ENCODE data around the gene ADIPOR2.

ADIPOR2 gene

DNA sequence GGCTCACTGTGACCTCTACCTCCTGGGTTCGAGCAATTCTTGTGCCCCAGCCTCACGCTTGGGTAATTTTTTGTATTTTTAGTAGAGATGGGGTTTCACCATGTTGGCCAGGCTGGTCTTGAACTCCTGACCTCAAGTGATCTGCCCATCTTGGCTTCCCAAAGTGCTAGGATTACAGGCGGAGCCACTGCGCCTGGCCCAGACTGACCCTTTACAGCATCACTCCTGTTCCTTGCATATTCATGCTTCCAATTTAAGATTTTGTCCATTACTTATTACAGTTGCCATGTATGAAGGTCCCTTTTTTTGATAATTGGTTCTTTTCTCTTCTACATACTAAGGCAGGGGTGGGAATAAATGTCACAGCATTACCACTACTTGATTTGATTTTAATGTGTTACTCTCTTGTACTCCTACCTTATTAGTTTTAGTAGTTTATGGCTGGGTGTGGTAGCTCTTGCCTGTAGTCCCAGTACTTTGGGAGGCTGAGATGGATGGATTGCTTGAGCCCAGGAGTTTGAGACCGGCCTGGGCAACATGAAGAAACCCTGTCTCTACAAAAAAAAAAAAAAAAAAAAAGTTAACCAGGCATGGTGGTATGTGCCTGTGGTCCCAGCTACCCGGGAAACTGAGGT, 46.9 kb downstream of the ADIPOR2 start:
- no peak for TF ChIP-seq POLR2AphosphoS5 (IDR thresholded peaks at IDR 0.05; ENCODE audit: low read depth, low read length)
- TF ChIP-seq TAF1 (IDR thresholded peaks at IDR 0.05; ENCODE audit: borderline replicate concordance, insufficient read depth, low read length): no peak
- no peak for TF ChIP-seq FOXP2 (optimal IDR thresholded peaks at IDR 0.05; ENCODE audit: borderline replicate concordance, extremely low read depth, extremely low read length, insufficient read depth)
- TF ChIP-seq, protein P1, sequence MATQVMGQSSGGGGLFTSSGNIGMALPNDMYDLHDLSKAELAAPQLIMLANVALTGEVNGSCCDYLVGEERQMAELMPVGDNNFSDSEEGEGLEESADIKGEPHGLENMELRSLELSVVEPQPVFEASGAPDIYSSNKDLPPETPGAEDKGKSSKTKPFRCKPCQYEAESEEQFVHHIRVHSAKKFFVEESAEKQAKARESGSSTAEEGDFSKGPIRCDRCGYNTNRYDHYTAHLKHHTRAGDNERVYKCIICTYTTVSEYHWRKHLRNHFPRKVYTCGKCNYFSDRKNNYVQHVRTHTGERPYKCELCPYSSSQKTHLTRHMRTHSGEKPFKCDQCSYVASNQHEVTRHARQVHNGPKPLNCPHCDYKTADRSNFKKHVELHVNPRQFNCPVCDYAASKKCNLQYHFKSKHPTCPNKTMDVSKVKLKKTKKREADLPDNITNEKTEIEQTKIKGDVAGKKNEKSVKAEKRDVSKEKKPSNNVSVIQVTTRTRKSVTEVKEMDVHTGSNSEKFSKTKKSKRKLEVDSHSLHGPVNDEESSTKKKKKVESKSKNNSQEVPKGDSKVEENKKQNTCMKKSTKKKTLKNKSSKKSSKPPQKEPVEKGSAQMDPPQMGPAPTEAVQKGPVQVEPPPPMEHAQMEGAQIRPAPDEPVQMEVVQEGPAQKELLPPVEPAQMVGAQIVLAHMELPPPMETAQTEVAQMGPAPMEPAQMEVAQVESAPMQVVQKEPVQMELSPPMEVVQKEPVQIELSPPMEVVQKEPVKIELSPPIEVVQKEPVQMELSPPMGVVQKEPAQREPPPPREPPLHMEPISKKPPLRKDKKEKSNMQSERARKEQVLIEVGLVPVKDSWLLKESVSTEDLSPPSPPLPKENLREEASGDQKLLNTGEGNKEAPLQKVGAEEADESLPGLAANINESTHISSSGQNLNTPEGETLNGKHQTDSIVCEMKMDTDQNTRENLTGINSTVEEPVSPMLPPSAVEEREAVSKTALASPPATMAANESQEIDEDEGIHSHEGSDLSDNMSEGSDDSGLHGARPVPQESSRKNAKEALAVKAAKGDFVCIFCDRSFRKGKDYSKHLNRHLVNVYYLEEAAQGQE (IDR thresholded peaks at IDR 0.05; ENCODE audit: insufficient read depth in 1 of 2, low read depth in 2 of 2, low read length in 2 of 2): no peak
- no peak for TF ChIP-seq SIN3A (IDR thresholded peaks at IDR 0.05; ENCODE audit: borderline replicate concordance, insufficient read depth, low read length)

DNA sequence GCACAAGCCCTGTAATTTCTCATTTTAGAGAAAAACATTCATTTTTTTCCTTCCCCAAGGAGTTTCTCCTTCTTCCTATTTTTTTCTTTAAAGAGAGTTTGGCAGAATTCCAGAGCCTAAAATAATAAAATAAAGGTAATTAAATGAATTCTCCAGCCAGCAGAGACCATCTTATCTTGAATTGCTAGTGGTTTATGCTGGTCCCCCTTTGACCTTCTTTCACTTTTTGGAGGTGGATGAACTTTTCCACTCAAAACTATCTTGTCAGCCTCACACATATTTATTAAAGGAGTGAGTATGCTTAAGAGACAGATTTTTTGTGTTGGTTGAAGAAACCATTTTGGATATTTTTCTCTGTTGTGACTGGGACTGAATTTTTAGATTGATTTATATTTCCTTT, 47.6 kb downstream of the ADIPOR2 start:
- TF ChIP-seq SIN3A (IDR thresholded peaks at IDR 0.05; ENCODE audit: borderline replicate concordance, insufficient read depth, low read length): no peak
- no peak for TF ChIP-seq TAF1 (IDR thresholded peaks at IDR 0.05; ENCODE audit: borderline replicate concordance, insufficient read depth, low read length)
- no peak for TF ChIP-seq POLR2AphosphoS5 (IDR thresholded peaks at IDR 0.05; ENCODE audit: low read depth, low read length)
- TF ChIP-seq, protein P1 (IDR thresholded peaks at IDR 0.05; ENCODE audit: insufficient read depth in 1 of 2, low read depth in 2 of 2, low read length in 2 of 2): no peak
- no peak for TF ChIP-seq FOXP2 (optimal IDR thresholded peaks at IDR 0.05; ENCODE audit: borderline replicate concordance, extremely low read depth, extremely low read length, insufficient read depth)

DNA sequence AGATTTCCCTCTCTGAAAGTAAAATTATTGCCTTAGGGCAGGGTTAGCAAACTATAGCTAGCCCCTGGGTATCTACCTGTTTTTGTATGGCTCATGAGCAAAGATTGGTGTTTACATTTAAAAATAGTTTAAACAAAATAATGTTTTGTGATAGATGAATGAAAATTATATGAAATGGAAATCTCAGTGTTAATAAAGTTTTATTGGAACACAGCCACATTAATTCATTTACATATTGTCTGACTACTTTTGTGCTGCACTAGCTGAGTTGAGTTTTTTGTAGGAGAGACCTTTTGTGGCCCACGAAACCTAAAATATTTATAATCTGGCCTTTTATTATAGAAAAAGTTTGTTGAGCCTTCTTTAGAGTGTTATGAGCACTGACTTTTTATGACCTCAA, 48.5 kb downstream of the ADIPOR2 start:
- TF ChIP-seq FOXP2 (optimal IDR thresholded peaks at IDR 0.05; ENCODE audit: borderline replicate concordance, extremely low read depth, extremely low read length, insufficient read depth): no peak
- no peak for TF ChIP-seq POLR2AphosphoS5 (IDR thresholded peaks at IDR 0.05; ENCODE audit: low read depth, low read length)
- TF ChIP-seq TAF1 (IDR thresholded peaks at IDR 0.05; ENCODE audit: borderline replicate concordance, insufficient read depth, low read length): no peak
- TF ChIP-seq, protein P1 (IDR thresholded peaks at IDR 0.05; ENCODE audit: insufficient read depth in 1 of 2, low read depth in 2 of 2, low read length in 2 of 2): no peak
- no peak for TF ChIP-seq SIN3A (IDR thresholded peaks at IDR 0.05; ENCODE audit: borderline replicate concordance, insufficient read depth, low read length)

DNA sequence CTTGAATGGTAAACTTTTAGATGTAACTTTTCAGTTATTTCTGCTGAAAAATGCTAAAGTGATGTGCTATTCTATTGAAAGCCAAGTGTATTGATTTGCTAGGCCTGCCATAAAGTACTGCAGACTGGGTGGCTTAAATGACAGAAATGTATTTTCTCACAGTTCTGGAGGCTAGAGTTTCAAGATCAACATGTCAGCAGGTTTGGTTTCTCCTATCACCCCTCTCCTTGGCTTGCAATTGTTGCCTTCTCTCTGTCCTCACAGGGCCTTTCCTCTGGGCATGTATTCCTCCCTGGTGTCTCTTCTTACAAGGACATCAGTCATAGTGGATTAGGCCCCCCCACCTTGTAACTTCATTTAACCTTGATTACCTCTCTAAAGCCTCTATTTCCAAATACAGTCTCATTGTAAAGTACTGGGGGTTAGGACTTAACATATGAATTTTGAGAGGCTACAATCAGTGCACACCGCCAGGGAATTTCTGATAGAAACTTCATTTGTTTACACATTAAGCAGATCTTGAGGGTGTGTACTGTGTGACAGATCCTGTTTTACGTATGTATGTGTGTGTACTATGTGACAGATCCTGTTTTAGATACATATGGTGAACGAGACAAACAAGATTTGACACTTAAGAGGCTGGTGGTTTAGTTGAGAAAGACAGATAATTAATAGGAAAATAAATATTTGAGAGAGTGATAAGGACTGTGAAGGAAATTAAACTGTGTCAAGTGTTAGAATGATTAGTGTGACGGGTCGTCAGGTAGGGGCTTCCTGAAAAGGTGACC, 49.5 kb downstream of the ADIPOR2 start:
- TF ChIP-seq TAF1 (IDR thresholded peaks at IDR 0.05; ENCODE audit: borderline replicate concordance, insufficient read depth, low read length) (no peak), POLR2AphosphoS5 (IDR thresholded peaks at IDR 0.05; ENCODE audit: low read depth, low read length) (no peak), SIN3A (IDR thresholded peaks at IDR 0.05; ENCODE audit: borderline replicate concordance, insufficient read depth, low read length) (no peak), FOXP2 (optimal IDR thresholded peaks at IDR 0.05; ENCODE audit: borderline replicate concordance, extremely low read depth, extremely low read length, insufficient read depth) (no peak)
- TF ChIP-seq, protein P1 (IDR thresholded peaks at IDR 0.05; ENCODE audit: insufficient read depth in 1 of 2, low read depth in 2 of 2, low read length in 2 of 2): no peak

Data from PFSK-1 (cell line).